Measurements from ENCODE around the gene AKAP10. TPM values are rescaled to one million over a fixed set of nuclear protein-coding genes. Genes with fewer than 3 reads are reported as not detected.
"Not testable (repeated sequence)": the region's sequence is repeated elsewhere in the genome, so short reads cannot be mapped to it uniquely, and the experiment has no call there.

AKAP10 gene
- total RNA-seq (2022) (33.7 and 34.1 TPM in 2 replicates), Bru-seq, nascent RNA (percentile 84 among the genes with signal in this experiment), BruChase-seq, experiment 1, labeled RNA remaining after a 6-hour chase (percentile 78 among the genes with signal in this experiment), BruChase-seq, experiment 2, labeled RNA remaining after a 2-hour chase (percentile 85 among the genes with signal in this experiment)
- long read RNA-seq, full-length matches to known transcripts: 38 of 53 reads
- long read RNA-seq, partial matches to known transcripts: 2 of 53 reads
- long read RNA-seq, other reads (novel, unspliced or antisense): 13 of 53 reads

- peak; percentile 85 for DNase-seq (ENCODE audit: unreplicated experiment)
- CTCF ChIA-PET: interaction anchor here (0.7 to 2.2 kb wide), 2 partner anchors 15 to 253 kb away, joined by 3 to 7 read pairs; no protein-coding TSS in a partner anchor
- Mint-ChIP-seq H3K9me3 (ENCODE audit: unreplicated experiment) (no peaks in the 10 kb centered on the region), H3K27me3 (ENCODE audit: insufficient read depth, unreplicated experiment) (no peaks in the 10 kb centered on the region), H3K4me3 (ENCODE audit: unreplicated experiment) (peak within 1 kb of the TSS; percentile 82), H3K36me3 (ENCODE audit: insufficient read depth, unreplicated experiment) (peaks cover 10% of the 10 kb centered on the region), H3K27ac (ENCODE audit: low read depth, unreplicated experiment) (peak within 1 kb of the TSS; percentile 81), H3K4me1 (ENCODE audit: insufficient read depth, unreplicated experiment) (peaks cover 9% of the 10 kb centered on the region)
- intact Hi-C loops (cut with micrococcal nuclease): loop anchor here (5.0 kb wide), 1 partner anchor 110 kb away; the partner anchor contains the start of gene ULK2
- TF ChIP-seq CTCF (IDR thresholded peaks at IDR 0.05; ENCODE audit: unreplicated experiment): no peak
- BruUV-seq (replicated peaks): no TSS peak
- POLR2A ChIA-PET: interaction anchor here (0.5 to 1.7 kb wide), 13 partner anchors 9 to 180 kb away, joined by 3 to 8 read pairs (median 4); no protein-coding TSS in a partner anchor
Observed at GRCh38 chr17:19977293-19978208, at the start of gene AKAP10. Gene AKAP10 (minus strand): TSS chr17:19977828. CDS start chr17:19977679, 149 bp downstream.

GRCh38 chr17:20026960-20027359, 49.3 kb upstream of the AKAP10 start:
- H3K4me1 Mint-ChIP-seq (ENCODE audit: insufficient read depth, unreplicated experiment): no peaks in the 10 kb centered on the region
- ChIA-PET CTCF (no interaction called here), POLR2A (no interaction called here)
- no TSS peak for BruUV-seq (replicated peaks)
- no peak overlapping the region for H3K27ac Mint-ChIP-seq (ENCODE audit: low read depth, unreplicated experiment)
- no peak for DNase-seq (ENCODE audit: unreplicated experiment)
- intact Hi-C loops (cut with micrococcal nuclease): no loop called here
- H3K27me3 Mint-ChIP-seq (ENCODE audit: insufficient read depth, unreplicated experiment): no peaks in the 10 kb centered on the region
- H3K36me3 Mint-ChIP-seq (ENCODE audit: insufficient read depth, unreplicated experiment): no peaks in the 10 kb centered on the region
- H3K9me3 Mint-ChIP-seq (ENCODE audit: unreplicated experiment): no peaks in the 10 kb centered on the region
- H3K4me3 Mint-ChIP-seq (ENCODE audit: unreplicated experiment): no peak overlapping the region
- TF ChIP-seq CTCF (IDR thresholded peaks at IDR 0.05; ENCODE audit: unreplicated experiment): no peak

- H3K4me3 Mint-ChIP-seq (ENCODE audit: unreplicated experiment): no peak overlapping the region
- TF ChIP-seq CTCF (IDR thresholded peaks at IDR 0.05; ENCODE audit: unreplicated experiment): no peak
- H3K4me1 Mint-ChIP-seq (ENCODE audit: insufficient read depth, unreplicated experiment): no peaks in the 10 kb centered on the region
- BruUV-seq (replicated peaks): no TSS peak
- POLR2A ChIA-PET: no interaction called here
- no peaks in the 10 kb centered on the region for H3K9me3 Mint-ChIP-seq (ENCODE audit: unreplicated experiment)
- intact Hi-C loops (cut with micrococcal nuclease): no loop called here
- H3K36me3 Mint-ChIP-seq (ENCODE audit: insufficient read depth, unreplicated experiment): no peaks in the 10 kb centered on the region
- no peak overlapping the region for H3K27ac Mint-ChIP-seq (ENCODE audit: low read depth, unreplicated experiment)
- no peaks in the 10 kb centered on the region for H3K27me3 Mint-ChIP-seq (ENCODE audit: insufficient read depth, unreplicated experiment)
- CTCF ChIA-PET: interaction anchor here (0.6 to 4.2 kb wide), 3 partner anchors 12 to 91 kb away, joined by 3 to 37 read pairs (median 3); partner anchors contain the start of gene SPECC1
- peak; percentile 5 for DNase-seq (ENCODE audit: unreplicated experiment)
Observed at GRCh38 chr17:20022701-20023100, 45.1 kb upstream of the AKAP10 start.

GRCh38 chr17:20016475-20016992, 38.9 kb upstream of the AKAP10 start:
- POLR2A ChIA-PET: not testable (repeated sequence)

More at GRCh38 chr17:20016475-20016992, 38.9 kb upstream of the AKAP10 start:
- CTCF ChIA-PET: interaction anchor here (0.6 kb wide), 1 partner anchor 796 kb away, joined by 3 read pairs; no protein-coding TSS in a partner anchor
- H3K4me3 Mint-ChIP-seq (ENCODE audit: unreplicated experiment); H3K9me3 Mint-ChIP-seq (ENCODE audit: unreplicated experiment); H3K36me3 Mint-ChIP-seq (ENCODE audit: insufficient read depth, unreplicated experiment); BruUV-seq (replicated peaks); H3K4me1 Mint-ChIP-seq (ENCODE audit: insufficient read depth, unreplicated experiment); H3K27ac Mint-ChIP-seq (ENCODE audit: low read depth, unreplicated experiment); DNase-seq (ENCODE audit: unreplicated experiment); intact Hi-C loops (cut with micrococcal nuclease): not testable (repeated sequence)
- H3K27me3 Mint-ChIP-seq (ENCODE audit: insufficient read depth, unreplicated experiment): peaks cover 28% of the 10 kb centered on the region
